ENCODE measurements around the gene TFCP2L1.
"Not testable (repeated sequence)": the region's sequence is repeated elsewhere in the genome, so short reads cannot be mapped to it uniquely, and the experiment has no call there.

The TFCP2L1 gene

DNA sequence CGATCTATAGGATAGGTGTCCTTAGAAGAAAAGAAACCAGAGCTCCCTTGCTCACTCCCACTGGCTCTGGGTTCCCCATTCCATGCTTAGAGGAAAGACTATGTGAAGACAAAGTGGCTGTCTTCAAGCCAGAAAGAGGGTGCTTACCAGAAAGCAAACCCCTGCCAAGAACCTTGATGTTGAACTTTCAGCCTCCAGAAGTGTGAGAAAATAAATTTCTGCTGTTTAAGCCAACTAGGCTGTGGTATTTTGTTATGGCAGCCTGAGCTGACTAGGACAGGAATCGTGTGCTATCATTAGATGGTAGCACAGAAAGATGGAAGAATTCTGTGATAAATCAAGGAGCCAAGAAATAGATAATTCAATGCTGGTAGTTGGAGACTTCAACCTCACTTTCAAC, 19.9 kb upstream of the TFCP2L1 start:
- TF ChIP-seq, protein P1, sequence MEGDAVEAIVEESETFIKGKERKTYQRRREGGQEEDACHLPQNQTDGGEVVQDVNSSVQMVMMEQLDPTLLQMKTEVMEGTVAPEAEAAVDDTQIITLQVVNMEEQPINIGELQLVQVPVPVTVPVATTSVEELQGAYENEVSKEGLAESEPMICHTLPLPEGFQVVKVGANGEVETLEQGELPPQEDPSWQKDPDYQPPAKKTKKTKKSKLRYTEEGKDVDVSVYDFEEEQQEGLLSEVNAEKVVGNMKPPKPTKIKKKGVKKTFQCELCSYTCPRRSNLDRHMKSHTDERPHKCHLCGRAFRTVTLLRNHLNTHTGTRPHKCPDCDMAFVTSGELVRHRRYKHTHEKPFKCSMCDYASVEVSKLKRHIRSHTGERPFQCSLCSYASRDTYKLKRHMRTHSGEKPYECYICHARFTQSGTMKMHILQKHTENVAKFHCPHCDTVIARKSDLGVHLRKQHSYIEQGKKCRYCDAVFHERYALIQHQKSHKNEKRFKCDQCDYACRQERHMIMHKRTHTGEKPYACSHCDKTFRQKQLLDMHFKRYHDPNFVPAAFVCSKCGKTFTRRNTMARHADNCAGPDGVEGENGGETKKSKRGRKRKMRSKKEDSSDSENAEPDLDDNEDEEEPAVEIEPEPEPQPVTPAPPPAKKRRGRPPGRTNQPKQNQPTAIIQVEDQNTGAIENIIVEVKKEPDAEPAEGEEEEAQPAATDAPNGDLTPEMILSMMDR (conservative IDR thresholded peaks at IDR 0.05) = no peak
- no peak for TF ChIP-seq ZFX (IDR thresholded peaks at IDR 0.05)

DNA sequence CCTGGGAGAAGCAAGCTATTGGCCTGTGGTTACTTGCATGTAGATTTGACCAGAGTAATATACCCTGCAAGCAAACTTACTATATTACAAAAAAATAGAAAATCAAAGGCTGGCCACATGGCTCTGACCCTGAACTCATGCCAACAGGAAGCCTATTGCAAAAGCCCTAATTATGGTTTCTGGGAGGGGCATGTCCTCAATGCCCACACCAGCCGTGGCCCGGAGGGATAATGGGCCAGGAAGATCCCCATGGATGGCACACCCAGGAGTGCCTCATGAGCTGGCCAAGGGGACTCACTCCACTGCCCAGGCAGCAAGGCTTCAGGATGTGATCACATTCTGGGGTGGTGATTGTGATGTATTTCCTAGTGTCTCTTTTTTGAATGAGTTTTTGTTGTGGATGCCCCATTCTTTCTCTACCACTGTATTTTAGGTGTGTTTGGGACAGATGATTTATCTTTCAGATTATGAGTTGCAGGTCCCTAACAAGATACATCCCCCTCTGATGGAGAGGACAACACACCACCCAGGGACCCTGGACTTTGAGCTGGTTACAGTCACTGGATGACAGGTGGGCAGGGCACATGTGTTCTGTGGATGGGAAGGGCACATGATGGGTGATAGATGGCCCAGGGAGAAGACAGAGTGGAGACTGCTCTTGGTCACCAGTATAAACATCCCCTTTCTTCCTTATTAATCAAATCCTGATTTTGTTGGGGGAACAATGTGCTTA, 18.7 kb upstream of the TFCP2L1 start:
- no peak overlapping the region for H3K27ac ChIP-seq
- TF ChIP-seq ZFX (IDR thresholded peaks at IDR 0.05) = no peak
- TF ChIP-seq, protein P1 (conservative IDR thresholded peaks at IDR 0.05) = no peak

More for the DNA sequence above, 19.9 kb upstream of the TFCP2L1 start:
- no peak overlapping the region for H3K27ac ChIP-seq

DNA sequence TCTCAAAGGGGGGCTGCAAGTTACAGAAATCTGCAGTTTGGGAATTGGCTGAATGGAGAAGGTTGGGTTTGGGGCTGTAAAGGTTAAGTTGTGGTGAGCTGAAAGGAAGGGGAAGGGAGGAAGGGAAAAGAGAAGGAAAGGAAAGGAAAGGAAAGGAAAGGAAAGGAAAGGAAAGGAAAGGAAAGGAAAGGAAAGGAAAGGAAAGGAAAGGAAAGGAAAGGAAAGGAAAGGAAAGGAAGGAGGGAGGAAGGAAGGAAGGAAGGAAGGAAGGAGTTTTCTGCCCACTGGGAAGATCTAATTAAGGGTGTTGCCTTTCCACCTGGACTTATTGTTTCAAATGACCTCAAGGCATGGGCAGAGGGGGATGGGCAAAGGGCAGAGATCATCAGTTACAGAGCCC, 16.2 kb upstream of the TFCP2L1 start:
- not testable (repeated sequence) for H3K27ac ChIP-seq

- H3K27ac ChIP-seq = no peak overlapping the region
- TF ChIP-seq ZFX (IDR thresholded peaks at IDR 0.05) = no peak
- TF ChIP-seq, protein P1 (conservative IDR thresholded peaks at IDR 0.05) = no peak
Observed at GRCh38 chr2:121298476-121298875, 13.5 kb upstream of the TFCP2L1 start.

DNA sequence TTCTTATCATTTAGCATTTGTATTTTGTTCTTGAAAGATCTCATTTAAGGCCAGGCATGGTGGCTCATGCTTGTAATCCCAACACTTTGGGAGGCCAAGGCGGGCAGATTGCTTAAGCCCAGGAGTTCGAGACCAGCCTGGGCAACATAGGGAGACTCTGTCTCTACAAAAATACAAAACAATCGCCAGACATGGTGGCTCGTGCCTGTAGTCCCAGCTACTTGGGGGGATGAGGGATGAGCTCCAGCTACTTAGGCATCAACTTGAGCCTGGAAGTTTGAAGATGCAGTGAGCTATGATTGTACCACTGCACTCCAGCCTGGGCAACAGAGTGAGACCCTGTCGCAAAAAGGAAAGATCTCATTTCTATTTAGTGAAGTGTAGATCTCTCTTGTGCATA, 12.9 kb upstream of the TFCP2L1 start:
- not testable (repeated sequence) for H3K27ac ChIP-seq
- TF ChIP-seq, protein P1 (conservative IDR thresholded peaks at IDR 0.05) = peak; percentile 45

- H3K27ac ChIP-seq = no peak overlapping the region
- TF ChIP-seq, protein P1 (conservative IDR thresholded peaks at IDR 0.05) = peak; percentile 81
- no peak for TF ChIP-seq ZFX (IDR thresholded peaks at IDR 0.05)
Observed at GRCh38 chr2:121297217-121297830, 12.3 kb upstream of the TFCP2L1 start.

DNA sequence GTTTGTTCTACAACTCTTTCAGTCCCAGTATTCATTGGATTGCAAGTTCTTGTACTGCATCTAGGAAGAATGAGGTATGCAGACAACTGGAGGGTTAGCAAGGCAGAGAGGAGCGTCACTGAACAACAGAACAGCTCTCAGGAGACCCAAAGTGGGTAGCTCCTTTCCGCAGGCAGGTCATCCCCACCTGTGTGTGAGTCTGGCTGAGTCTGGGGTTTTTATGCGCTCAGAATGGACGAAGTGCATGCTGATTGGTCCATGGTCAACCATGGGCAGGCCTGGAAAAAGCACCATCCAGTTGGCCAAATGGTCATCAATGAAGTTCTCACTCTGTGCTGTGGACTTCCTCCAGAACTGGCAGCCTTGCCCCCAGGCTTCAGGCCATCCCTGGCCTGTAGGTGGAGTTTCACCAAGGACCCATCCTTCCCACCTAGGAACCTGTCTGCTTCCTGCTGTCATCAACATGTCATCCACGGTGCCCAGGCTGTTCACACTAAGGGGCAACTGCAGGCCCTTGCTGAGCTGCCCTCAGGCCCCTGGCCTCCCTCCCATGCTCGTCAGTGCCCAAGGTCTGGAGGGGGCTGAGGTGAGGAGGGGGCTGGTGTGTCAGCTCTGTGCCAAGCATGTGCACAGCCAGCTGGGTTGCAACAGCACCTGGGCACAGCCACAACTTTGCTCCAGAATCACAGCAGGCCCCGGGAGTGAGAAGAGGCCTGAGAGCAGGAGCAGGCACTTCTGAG, 11.1 kb upstream of the TFCP2L1 start:
- H3K27ac ChIP-seq = no peak overlapping the region
- no peak for TF ChIP-seq ZFX (IDR thresholded peaks at IDR 0.05)
- TF ChIP-seq, protein P1 (conservative IDR thresholded peaks at IDR 0.05) = no peak

Measured in C4-2B (cell line).